ENCODE results near the gene LETM1. TPM values are rescaled to one million over a fixed set of nuclear protein-coding genes. Genes with fewer than 3 reads are reported as not detected.

The LETM1 gene
- total RNA-seq, 1 donor from 2014 or later, result 42.6 TPM

GRCh38 chr4:1869530-1870327, 13.8 kb upstream of the LETM1 start:
- DNase-seq (ENCODE audit: low read depth), result no peak

GRCh38 chr4:1868912-1869311, 13.0 kb upstream of the LETM1 start:
- no peak overlapping the region for H3K4me3 ChIP-seq (ENCODE audit: low read depth, low read length)
- DNase-seq (ENCODE audit: low read depth), result no peak
- TF ChIP-seq CTCF (conservative IDR thresholded peaks at IDR 0.05; ENCODE audit: low read depth, low read length), result no peak

More at GRCh38 chr4:1869530-1870327, 13.8 kb upstream of the LETM1 start:
- no peak for TF ChIP-seq CTCF (conservative IDR thresholded peaks at IDR 0.05; ENCODE audit: low read depth, low read length)
- H3K4me3 ChIP-seq (ENCODE audit: low read depth, low read length), result peak overlapping the region; percentile 75

GRCh38 chr4:1868293-1868692, 12.3 kb upstream of the LETM1 start:
- H3K4me3 ChIP-seq (ENCODE audit: low read depth, low read length), result no peak overlapping the region
- no peak for DNase-seq (ENCODE audit: low read depth)
- no peak for TF ChIP-seq CTCF (conservative IDR thresholded peaks at IDR 0.05; ENCODE audit: low read depth, low read length)

- no peak for TF ChIP-seq CTCF (conservative IDR thresholded peaks at IDR 0.05; ENCODE audit: low read depth, low read length)
- no peak for DNase-seq (ENCODE audit: low read depth)
- no peak overlapping the region for H3K4me3 ChIP-seq (ENCODE audit: low read depth, low read length)
Observed at GRCh38 chr4:1866189-1866661, 10.3 kb upstream of the LETM1 start.

- no peak for TF ChIP-seq CTCF (conservative IDR thresholded peaks at IDR 0.05; ENCODE audit: low read depth, low read length)
- H3K4me3 ChIP-seq (ENCODE audit: low read depth, low read length), result no peak overlapping the region
- no peak for DNase-seq (ENCODE audit: low read depth)
Observed at GRCh38 chr4:1864076-1865008, 8.4 kb upstream of the LETM1 start.

GRCh38 chr4:1863297-1864033, 7.5 kb upstream of the LETM1 start:
- no peak for TF ChIP-seq CTCF (conservative IDR thresholded peaks at IDR 0.05; ENCODE audit: low read depth, low read length)
- no peak for DNase-seq (ENCODE audit: low read depth)
- H3K4me3 ChIP-seq (ENCODE audit: low read depth, low read length), result no peak overlapping the region

Measured in epithelial cell of proximal tubule (primary cell).